ENCODE data around the gene CC2D1A.

The CC2D1A gene

DNA sequence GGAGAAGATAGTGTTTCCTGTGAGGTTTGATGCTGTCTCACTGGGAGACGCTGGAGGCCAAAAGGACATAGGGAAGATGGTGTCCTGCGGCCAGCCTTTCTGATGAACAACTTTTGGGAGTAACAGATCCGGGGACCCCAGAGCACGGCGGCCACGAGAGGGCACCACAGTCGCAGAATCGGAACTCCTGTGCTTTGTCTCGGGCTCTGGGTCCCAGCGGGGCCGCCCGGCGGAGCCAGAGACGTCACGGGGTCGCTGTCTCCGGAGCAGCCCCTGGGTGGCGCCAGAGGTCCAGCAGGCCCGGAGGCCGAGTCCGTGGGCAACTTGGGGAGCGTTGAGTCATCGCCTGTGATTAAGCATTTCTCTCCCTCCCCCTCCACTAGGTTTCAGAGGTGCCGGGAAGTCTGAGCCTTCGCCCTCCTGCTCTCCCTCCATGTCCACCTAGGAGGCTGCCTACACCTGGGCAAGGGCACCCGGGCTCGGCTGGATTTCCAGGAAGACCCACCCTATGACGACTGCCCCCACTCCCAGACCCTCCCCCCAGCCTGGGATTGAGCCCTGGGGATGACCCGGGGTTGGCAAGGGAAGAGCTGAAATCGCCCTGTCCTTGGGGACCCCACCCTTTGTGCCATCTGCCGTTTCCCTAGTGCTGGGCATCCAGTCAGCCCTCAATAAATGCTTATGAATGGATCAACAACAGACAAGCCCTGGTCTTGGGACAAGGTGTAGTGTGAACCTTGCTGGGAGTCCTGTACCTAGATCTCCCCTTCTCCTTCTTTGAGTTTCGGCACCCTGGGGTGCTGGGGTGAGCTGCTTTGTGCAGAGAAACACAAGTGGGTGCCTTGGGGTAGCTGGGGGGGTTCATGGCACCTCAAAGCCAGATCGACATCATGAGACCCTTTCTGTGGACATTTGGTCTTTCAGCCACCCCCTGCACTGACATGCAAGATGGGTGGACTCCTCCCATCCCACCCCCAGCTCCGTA is 25.6 kb upstream of the CC2D1A start:
- DNase-seq, result peak; percentile 97

DNA sequence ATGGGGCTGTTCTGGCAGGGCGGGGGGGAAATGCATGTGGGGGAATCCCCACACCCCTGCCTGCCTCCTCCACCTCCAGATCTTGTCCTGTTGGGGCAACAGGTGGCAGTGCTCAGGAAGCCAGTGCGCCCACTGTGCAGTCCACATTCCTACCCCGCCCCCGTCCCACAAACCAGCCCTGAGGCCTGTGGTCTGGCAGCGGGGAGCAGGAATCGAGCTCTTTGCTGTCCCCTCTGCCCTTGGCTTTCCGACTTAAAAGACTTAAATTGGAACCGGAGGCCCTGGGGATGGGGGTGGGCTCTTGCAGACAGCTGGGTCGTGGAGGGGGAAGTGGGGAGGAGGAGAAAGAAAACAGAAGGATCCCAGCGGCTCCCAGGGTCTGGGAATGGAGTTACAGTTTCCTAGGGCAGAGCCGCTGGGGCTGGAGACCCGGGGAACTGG is 24.7 kb upstream of the CC2D1A start:
- DNase-seq, result no peak

DNA sequence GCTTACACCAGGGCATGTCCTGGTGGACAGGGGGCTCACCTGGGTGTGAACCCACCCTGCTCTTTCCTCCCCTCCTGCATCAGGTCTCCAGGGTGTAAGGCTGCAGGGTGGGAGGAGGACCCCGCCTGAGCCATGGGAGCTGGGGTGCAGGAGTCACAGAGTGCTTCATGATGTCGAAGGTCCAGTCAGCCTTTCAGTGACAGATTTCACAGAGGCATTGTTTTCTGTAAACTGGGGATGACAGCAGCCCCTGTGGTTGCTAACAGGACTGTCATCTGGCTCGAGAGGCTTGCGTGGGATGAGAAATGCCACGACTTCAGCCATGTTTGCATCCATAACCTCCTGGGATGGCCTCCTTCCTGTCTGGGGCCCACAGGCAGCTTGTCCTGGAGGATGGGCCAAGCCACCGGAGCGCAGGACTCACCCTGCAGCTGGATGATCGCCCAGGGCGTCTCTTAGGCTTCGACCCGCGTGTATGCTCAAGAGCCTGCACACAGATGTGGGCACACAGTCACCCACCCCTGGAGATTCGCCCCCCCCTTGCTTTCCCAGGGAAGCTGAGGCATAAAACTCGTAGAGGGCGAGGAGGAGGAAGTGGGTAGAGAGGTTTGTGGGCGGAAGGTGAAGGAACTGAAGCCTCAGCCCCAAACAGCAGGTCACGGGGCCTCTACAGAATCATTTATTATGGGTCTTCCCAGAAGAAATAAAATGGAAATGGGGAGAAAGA is 24.1 kb upstream of the CC2D1A start:
- peak; percentile 62 for DNase-seq

GRCh38 chr19:13882419-13882795 is 23.6 kb upstream of the CC2D1A start:
- no peak for DNase-seq

GRCh38 chr19:13882836-13883235 is 23.2 kb upstream of the CC2D1A start:
- DNase-seq, result no peak

GRCh38 chr19:13883516-13884064 is 22.4 kb upstream of the CC2D1A start:
- no peak for DNase-seq

- DNase-seq, result no peak
These were observed 21.0 kb upstream of the CC2D1A start for GRCh38 chr19:13884726-13885591.

- DNase-seq, result no peak
These were observed 20.1 kb upstream of the CC2D1A start for GRCh38 chr19:13885826-13886365.

- DNase-seq, result peak; percentile 68
These were observed 19.0 kb upstream of the CC2D1A start for GRCh38 chr19:13887018-13887436.

DNA sequence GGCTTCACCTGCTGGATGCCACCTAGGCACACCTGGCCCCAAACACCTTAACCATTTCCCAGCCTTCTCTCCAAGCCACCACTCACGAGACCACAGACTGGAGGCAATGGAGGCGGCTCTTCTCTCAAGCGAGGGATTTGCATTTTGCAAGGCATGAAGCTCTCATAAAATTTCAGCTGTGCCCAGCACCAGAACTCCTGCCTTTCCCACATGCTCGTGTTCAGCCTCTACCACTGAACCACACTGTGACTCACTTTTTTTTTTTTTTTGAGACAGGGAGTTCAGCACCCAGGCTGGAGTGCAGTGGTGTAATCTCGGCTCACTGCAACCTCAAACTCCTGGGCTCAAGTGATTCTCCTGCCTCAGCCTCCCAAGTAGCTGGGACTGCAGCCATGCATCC is 18.5 kb upstream of the CC2D1A start:
- DNase-seq, result no peak

DNA sequence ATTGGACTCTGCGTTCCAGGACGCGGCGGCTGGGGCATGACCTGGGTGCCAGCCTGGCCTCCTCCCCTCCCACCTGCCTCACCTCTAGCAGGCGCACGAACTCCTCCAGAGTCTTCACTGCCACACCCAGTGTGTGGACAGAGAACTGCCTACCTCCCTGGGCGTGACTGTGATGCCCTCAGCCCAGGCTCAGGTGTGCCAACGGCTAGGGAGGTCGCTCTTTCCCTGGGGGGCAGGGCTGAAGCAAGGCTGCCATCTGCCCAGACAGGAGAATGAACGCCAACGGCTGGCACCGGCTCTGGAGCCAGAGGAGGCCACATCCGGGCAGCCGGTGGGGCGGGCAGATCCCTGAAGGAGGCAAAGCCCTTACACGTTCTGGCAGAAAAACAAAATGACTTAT is 17.7 kb upstream of the CC2D1A start:
- no peak for DNase-seq

- DNase-seq, result no peak
These were observed 15.9 kb upstream of the CC2D1A start for GRCh38 chr19:13890136-13890535.

DNA sequence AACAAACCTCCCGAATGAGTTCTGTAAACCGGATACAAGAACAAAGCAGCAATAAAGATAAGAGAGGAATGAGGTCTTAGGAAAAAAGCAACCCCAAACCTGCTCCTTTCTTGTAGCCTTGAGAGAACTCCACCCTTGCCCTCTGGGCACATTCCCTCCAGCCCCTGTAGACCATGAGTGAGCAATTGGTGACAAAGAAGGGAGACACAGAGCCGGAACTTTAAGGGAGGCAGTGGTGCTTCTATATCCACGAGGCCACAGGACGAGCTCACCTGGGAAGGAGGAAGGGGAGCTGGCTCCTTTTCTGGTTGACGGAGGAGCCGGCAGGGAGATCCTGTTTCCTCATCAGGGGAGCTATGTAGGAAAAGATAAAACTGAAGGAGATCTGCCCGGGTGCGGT is 13.1 kb upstream of the CC2D1A start:
- no peak for DNase-seq

GRCh38 chr19:13894552-13894951 is 11.4 kb upstream of the CC2D1A start:
- no peak for DNase-seq

DNA sequence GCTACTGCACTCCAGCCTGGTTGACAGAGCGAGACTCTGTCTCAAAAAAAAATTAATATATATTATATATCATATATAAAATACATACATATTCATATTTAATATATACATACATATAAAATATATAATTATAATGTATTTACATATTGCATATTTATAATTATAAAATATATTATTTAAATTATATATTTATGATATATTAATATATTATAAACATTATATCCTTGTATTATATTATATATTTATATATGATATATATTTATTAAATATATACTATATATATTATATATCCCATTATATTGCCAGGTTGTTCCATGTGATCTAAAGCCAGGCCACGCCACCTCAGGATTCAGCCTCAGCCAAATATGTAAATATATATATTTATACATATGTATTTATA is 9.8 kb upstream of the CC2D1A start:
- no peak for DNase-seq

- no peak for DNase-seq
These were observed 6.6 kb upstream of the CC2D1A start for GRCh38 chr19:13899393-13899792.

DNA sequence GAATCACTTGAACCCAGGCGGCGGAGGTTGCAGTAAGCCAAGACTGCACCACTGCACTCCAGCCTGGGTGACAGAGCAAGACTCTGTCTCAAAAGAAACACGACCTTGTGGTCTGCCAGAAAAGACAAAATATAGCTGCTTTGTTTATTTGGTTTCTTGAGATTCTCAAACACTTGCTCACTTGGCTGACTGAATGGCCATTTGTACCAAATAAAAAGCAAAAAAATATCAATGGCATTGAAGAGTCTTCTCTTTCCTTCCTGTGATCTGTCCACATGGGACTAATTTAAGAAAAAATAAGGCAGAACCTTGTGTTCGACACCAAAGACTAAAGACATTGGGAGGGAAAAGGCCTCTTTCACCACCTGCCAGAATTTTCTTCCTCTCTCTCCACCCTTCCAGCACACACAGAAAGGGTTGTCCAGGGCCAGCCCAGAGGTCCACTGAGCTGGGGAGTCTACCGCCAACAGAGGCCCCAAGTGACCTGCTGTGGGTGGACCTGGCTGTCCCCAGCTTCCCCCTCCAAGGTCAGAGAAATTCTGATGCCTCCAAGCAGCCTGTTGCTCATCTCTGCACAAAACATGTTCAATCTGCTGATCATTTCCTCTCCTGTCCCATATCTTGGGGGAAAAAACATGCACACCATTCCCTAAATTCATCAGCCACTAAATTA is 6.0 kb upstream of the CC2D1A start:
- DNase-seq, result no peak

DNA sequence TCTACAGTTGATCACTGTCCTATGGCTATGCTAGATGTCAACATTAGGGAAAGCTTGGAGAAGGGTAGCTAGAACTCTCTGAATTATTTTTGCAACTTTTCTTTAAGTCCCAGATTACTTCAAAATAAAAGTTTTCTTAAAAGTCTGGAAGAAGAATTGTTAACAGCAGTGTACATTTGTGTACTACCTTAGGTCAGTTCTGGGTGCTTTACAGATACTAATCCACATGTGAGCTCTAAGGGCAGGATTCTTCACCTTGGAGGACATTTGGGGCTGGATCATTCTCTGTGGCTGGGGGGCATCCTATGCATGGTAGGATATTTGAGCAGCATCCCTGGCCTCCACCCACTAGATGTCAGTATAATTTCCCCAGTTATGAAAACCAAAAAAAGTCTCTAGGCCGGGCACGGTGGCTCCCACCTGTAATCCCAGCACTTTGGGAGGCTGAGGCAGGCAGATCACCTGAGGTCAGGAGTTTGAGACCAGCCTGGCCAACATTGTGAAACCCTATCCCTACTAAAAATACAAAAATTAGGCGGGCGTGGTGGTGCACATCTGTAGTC is 2.9 kb upstream of the CC2D1A start:
- DNase-seq, result peak; percentile 49

DNA sequence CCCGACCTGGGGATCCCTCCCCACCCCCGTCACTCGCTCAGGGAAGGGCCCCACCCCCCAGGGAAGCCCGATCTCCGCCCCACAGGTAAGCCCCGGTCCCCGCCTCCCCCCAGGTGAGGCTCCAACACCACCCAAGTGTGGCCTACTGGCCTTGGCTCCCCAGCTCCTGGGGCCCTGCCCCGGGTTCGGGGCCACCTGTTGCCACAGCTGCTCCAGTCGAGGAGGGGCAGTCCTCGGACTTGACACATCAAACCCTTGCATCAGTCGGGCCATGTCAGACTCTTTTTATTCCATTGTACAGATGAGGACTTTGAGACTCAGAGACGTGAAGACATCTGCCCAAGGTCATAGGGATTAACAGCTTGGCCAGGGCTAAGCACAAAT is 512 bp downstream of the CC2D1A start:
- no peak for DNase-seq

- DNase-seq, result no peak
These were observed 909 bp downstream of the CC2D1A start for GRCh38 chr19:13906910-13907309.

GRCh38 chr19:13908674-13909073 is 2.7 kb downstream of the CC2D1A start:
- no peak for DNase-seq

GRCh38 chr19:13909430-13909829 is 3.4 kb downstream of the CC2D1A start:
- no peak for DNase-seq
